ENCODE data around the gene TTC21A. TPM values are rescaled to one million over a fixed set of nuclear protein-coding genes. Genes with fewer than 3 reads are reported as not detected.

TTC21A gene
- polyA plus RNA-seq, 4 donors: 1.7 to 12.7 (median 7.0) TPM

- DNase-seq (no peak), FAIRE-seq (no peak)
- Histone ChIP-seq H3K36me3 (ENCODE audit: control insufficient read depth in 3 of 3, insufficient read depth in 2 of 3, low read depth in 1 of 3, low read length in 3 of 3) (peaks cover 2 to 28% (median 23%) of the 10 kb centered on the region in 3 donors), H3K9me3 (ENCODE audit: control insufficient read depth in 2 of 2, insufficient read depth in 1 of 2, low read depth in 1 of 2, low read length in 1 of 2) (no peaks in the 10 kb centered on the region), H3K4me3 (ENCODE audit: low read depth in 1 of 3, low read length in 3 of 3) (no peak overlapping the region), H3K27me3 (ENCODE audit: control insufficient read depth in 3 of 3, insufficient read depth in 3 of 3, low read length in 3 of 3) (no peaks in the 10 kb centered on the region), H3K4me1 (ENCODE audit: control insufficient read depth in 3 of 3, insufficient read depth in 2 of 3, low read depth in 1 of 3, low read length in 2 of 3) (no peaks in the 10 kb centered on the region), H3K27ac (ENCODE audit: low read depth in 1 of 3, low read length in 2 of 3) (no peak overlapping the region)
- WGBS, 3 donors: 86 to 94% (median 90%) methylated on average over 10 of the region's 10 CpGs
Measured at GRCh38 chr3:39075910-39076309, 31.6 kb upstream of the TTC21A start.

- Histone ChIP-seq H3K36me3 (ENCODE audit: control insufficient read depth in 3 of 3, insufficient read depth in 2 of 3, low read depth in 1 of 3, low read length in 3 of 3) (peaks cover 0 to 23% (median 13%) of the 10 kb centered on the region in 3 donors), H3K4me3 (ENCODE audit: low read depth in 1 of 3, low read length in 3 of 3) (no peak overlapping the region), H3K27me3 (ENCODE audit: control insufficient read depth in 3 of 3, insufficient read depth in 3 of 3, low read length in 3 of 3) (no peaks in the 10 kb centered on the region), H3K9me3 (ENCODE audit: control insufficient read depth in 2 of 2, insufficient read depth in 1 of 2, low read depth in 1 of 2, low read length in 1 of 2) (no peaks in the 10 kb centered on the region), H3K27ac (ENCODE audit: low read depth in 1 of 3, low read length in 2 of 3) (no peak overlapping the region), H3K4me1 (ENCODE audit: control insufficient read depth in 3 of 3, insufficient read depth in 2 of 3, low read depth in 1 of 3, low read length in 2 of 3) (no peaks in the 10 kb centered on the region)
- DNase-seq (no peak), FAIRE-seq (no peak)
Measured at GRCh38 chr3:39079530-39079929, 27.9 kb upstream of the TTC21A start.

- Histone ChIP-seq H3K9me3 (ENCODE audit: control insufficient read depth in 2 of 2, insufficient read depth in 1 of 2, low read depth in 1 of 2, low read length in 1 of 2) (no peaks in the 10 kb centered on the region), H3K27me3 (ENCODE audit: control insufficient read depth in 3 of 3, insufficient read depth in 3 of 3, low read length in 3 of 3) (no peaks in the 10 kb centered on the region), H3K27ac (ENCODE audit: low read depth in 1 of 3, low read length in 2 of 3) (no peak overlapping the region), H3K4me3 (ENCODE audit: low read depth in 1 of 3, low read length in 3 of 3) (no peak overlapping the region), H3K36me3 (ENCODE audit: control insufficient read depth in 3 of 3, insufficient read depth in 2 of 3, low read depth in 1 of 3, low read length in 3 of 3) (peaks cover 0 to 22% (median 11%) of the 10 kb centered on the region in 3 donors), H3K4me1 (ENCODE audit: control insufficient read depth in 3 of 3, insufficient read depth in 2 of 3, low read depth in 1 of 3, low read length in 2 of 3) (no peaks in the 10 kb centered on the region)
- DNase-seq (no peak), FAIRE-seq (no peak)
Measured at GRCh38 chr3:39080026-39080425, 27.5 kb upstream of the TTC21A start.

- H3K27ac ChIP-seq (ENCODE audit: low read depth in 1 of 3, low read length in 2 of 3): no peak overlapping the region
- WGBS, 3 donors: 95 to 97% (median 96%) methylated on average over 4 of the region's 4 CpGs
- no peaks in the 10 kb centered on the region for H3K4me1 ChIP-seq (ENCODE audit: control insufficient read depth in 3 of 3, insufficient read depth in 2 of 3, low read depth in 1 of 3, low read length in 2 of 3)
Measured at GRCh38 chr3:39082666-39083313, 24.7 kb upstream of the TTC21A start.

GRCh38 chr3:39086144-39086543, 21.3 kb upstream of the TTC21A start:
- Histone ChIP-seq H3K9me3 (ENCODE audit: control insufficient read depth in 2 of 2, insufficient read depth in 1 of 2, low read depth in 1 of 2, low read length in 1 of 2) (no peaks in the 10 kb centered on the region), H3K4me1 (ENCODE audit: control insufficient read depth in 3 of 3, insufficient read depth in 2 of 3, low read depth in 1 of 3, low read length in 2 of 3) (no peaks in the 10 kb centered on the region), H3K4me3 (ENCODE audit: low read depth in 1 of 3, low read length in 3 of 3) (no peak overlapping the region), H3K27me3 (ENCODE audit: control insufficient read depth in 3 of 3, insufficient read depth in 3 of 3, low read length in 3 of 3) (no peaks in the 10 kb centered on the region), H3K27ac (ENCODE audit: low read depth in 1 of 3, low read length in 2 of 3) (no peak overlapping the region), H3K36me3 (ENCODE audit: control insufficient read depth in 3 of 3, insufficient read depth in 2 of 3, low read depth in 1 of 3, low read length in 3 of 3) (peaks cover 11 to 23% (median 22%) of the 10 kb centered on the region in 3 donors)
- FAIRE-seq (no peak), DNase-seq (peak in 1 of 2 donors; percentile 32)
- WGBS, 3 donors: 82 to 95% (median 87%) methylated on average over 4 of the region's 4 CpGs

More at GRCh38 chr3:39082666-39083313, 24.7 kb upstream of the TTC21A start:
- no peaks in the 10 kb centered on the region for H3K9me3 ChIP-seq (ENCODE audit: control insufficient read depth in 2 of 2, insufficient read depth in 1 of 2, low read depth in 1 of 2, low read length in 1 of 2)
- no peak for FAIRE-seq
- no peaks in the 10 kb centered on the region for H3K27me3 ChIP-seq (ENCODE audit: control insufficient read depth in 3 of 3, insufficient read depth in 3 of 3, low read length in 3 of 3)
- peaks cover 9 to 19% (median 13%) of the 10 kb centered on the region in 3 donors for H3K36me3 ChIP-seq (ENCODE audit: control insufficient read depth in 3 of 3, insufficient read depth in 2 of 3, low read depth in 1 of 3, low read length in 3 of 3)
- H3K4me3 ChIP-seq (ENCODE audit: low read depth in 1 of 3, low read length in 3 of 3): no peak overlapping the region
- no peak for DNase-seq

GRCh38 chr3:39088456-39088855, 19.0 kb upstream of the TTC21A start:
- Histone ChIP-seq H3K36me3 (ENCODE audit: control insufficient read depth in 3 of 3, insufficient read depth in 2 of 3, low read depth in 1 of 3, low read length in 3 of 3) (peaks cover 11 to 30% (median 27%) of the 10 kb centered on the region in 3 donors), H3K4me1 (ENCODE audit: control insufficient read depth in 3 of 3, insufficient read depth in 2 of 3, low read depth in 1 of 3, low read length in 2 of 3) (no peaks in the 10 kb centered on the region), H3K9me3 (ENCODE audit: control insufficient read depth in 2 of 2, insufficient read depth in 1 of 2, low read depth in 1 of 2, low read length in 1 of 2) (no peaks in the 10 kb centered on the region), H3K4me3 (ENCODE audit: low read depth in 1 of 3, low read length in 3 of 3) (no peak overlapping the region), H3K27ac (ENCODE audit: low read depth in 1 of 3, low read length in 2 of 3) (no peak overlapping the region), H3K27me3 (ENCODE audit: control insufficient read depth in 3 of 3, insufficient read depth in 3 of 3, low read length in 3 of 3) (no peaks in the 10 kb centered on the region)
- WGBS, 3 donors: 90 to 96% (median 93%) methylated on average over 3 of the region's 3 CpGs
- no peak for FAIRE-seq
- DNase-seq: no peak

- no peaks in the 10 kb centered on the region for H3K27me3 ChIP-seq (ENCODE audit: control insufficient read depth in 3 of 3, insufficient read depth in 3 of 3, low read length in 3 of 3)
- H3K27ac ChIP-seq (ENCODE audit: low read depth in 1 of 3, low read length in 2 of 3): no peak overlapping the region
- no peaks in the 10 kb centered on the region for H3K9me3 ChIP-seq (ENCODE audit: control insufficient read depth in 2 of 2, insufficient read depth in 1 of 2, low read depth in 1 of 2, low read length in 1 of 2)
- no peak for FAIRE-seq
- peaks cover 13 to 31% (median 27%) of the 10 kb centered on the region in 3 donors for H3K36me3 ChIP-seq (ENCODE audit: control insufficient read depth in 3 of 3, insufficient read depth in 2 of 3, low read depth in 1 of 3, low read length in 3 of 3)
- H3K4me3 ChIP-seq (ENCODE audit: low read depth in 1 of 3, low read length in 3 of 3): no peak overlapping the region
- WGBS, 3 donors: 78 to 88% (median 84%) methylated on average over 3 of the region's 3 CpGs
- no peak for DNase-seq
- H3K4me1 ChIP-seq (ENCODE audit: control insufficient read depth in 3 of 3, insufficient read depth in 2 of 3, low read depth in 1 of 3, low read length in 2 of 3): no peaks in the 10 kb centered on the region
Measured at GRCh38 chr3:39088889-39089288, 18.6 kb upstream of the TTC21A start.

GRCh38 chr3:39090922-39091321, 16.6 kb upstream of the TTC21A start:
- H3K9me3 ChIP-seq (ENCODE audit: control insufficient read depth in 2 of 2, insufficient read depth in 1 of 2, low read depth in 1 of 2, low read length in 1 of 2): no peaks in the 10 kb centered on the region
- peaks cover 19 to 36% (median 31%) of the 10 kb centered on the region in 3 donors for H3K36me3 ChIP-seq (ENCODE audit: control insufficient read depth in 3 of 3, insufficient read depth in 2 of 3, low read depth in 1 of 3, low read length in 3 of 3)
- H3K4me1 ChIP-seq (ENCODE audit: control insufficient read depth in 3 of 3, insufficient read depth in 2 of 3, low read depth in 1 of 3, low read length in 2 of 3): no peaks in the 10 kb centered on the region
- no peaks in the 10 kb centered on the region for H3K27me3 ChIP-seq (ENCODE audit: control insufficient read depth in 3 of 3, insufficient read depth in 3 of 3, low read length in 3 of 3)
- DNase-seq: no peak
- H3K27ac ChIP-seq (ENCODE audit: low read depth in 1 of 3, low read length in 2 of 3): no peak overlapping the region
- no peak for FAIRE-seq
- no peak overlapping the region for H3K4me3 ChIP-seq (ENCODE audit: low read depth in 1 of 3, low read length in 3 of 3)
- 89 to 91% (median 89%) methylated on average over 2 of the region's 2 CpGs for WGBS, 3 donors

Data from small intestine (tissue), 7 donors.